Body of pancreas (tissue), 4 donors: ENCODE measurements around the gene ADNP2.

Experiments
- POLR2A ChIP-seq, 3 donors: fragments of 450-650 bp; IDR thresholded peaks; one replicate each; pipeline ENCODE4 v1.6.1; 2016; ENCODE audit warnings: antibody characterized with exemption in 3 of 3, mild to moderate bottlenecking in 2 of 3
- TF ChIP-seq, protein P1 (sequence below), 7 experiments: fragments of 450-650 bp in 4 of 7; fragments of 200-600 bp in 3 of 7; sonication (generic) in 3 of 7; IDR thresholded peaks; one replicate each; pipeline ENCODE4 v1.5.1; 2016 to 2019; ENCODE audit warnings: antibody characterized with exemption in 7 of 7

DNA sequence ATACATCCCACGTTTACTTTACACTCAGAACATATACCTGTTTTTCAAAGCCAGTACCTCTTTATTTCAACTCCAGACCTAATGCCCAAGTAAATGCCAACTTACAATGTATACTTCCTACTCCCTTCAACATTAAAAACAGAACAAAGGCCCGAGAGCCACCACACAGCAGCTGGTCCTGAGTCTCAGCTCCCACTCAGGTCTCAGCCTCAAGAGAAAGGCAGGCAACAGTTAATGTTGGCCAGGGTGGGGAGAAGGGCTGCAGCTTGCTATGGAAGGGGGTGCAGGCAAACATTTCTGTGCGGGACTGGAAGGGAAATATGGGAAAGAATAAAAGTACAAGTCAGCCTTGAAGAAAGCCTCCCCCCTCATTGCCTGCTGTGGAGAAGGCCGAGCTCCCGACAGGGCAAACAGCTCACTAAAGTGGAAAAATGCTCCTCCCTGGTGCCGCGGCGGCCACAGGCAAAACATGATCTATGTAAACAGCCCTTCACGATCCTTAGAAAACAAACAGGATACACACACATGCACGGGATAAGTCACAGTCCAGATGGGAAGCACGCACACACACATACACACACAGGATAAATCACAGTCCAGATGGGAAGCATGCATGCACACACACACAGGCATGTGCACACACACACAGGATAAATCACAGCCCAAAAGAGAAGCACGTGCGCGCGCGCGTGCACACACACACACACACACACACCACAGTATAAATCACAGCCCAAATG is 67.4 kb downstream of the ADNP2 start:
- TF ChIP-seq, protein P1, sequence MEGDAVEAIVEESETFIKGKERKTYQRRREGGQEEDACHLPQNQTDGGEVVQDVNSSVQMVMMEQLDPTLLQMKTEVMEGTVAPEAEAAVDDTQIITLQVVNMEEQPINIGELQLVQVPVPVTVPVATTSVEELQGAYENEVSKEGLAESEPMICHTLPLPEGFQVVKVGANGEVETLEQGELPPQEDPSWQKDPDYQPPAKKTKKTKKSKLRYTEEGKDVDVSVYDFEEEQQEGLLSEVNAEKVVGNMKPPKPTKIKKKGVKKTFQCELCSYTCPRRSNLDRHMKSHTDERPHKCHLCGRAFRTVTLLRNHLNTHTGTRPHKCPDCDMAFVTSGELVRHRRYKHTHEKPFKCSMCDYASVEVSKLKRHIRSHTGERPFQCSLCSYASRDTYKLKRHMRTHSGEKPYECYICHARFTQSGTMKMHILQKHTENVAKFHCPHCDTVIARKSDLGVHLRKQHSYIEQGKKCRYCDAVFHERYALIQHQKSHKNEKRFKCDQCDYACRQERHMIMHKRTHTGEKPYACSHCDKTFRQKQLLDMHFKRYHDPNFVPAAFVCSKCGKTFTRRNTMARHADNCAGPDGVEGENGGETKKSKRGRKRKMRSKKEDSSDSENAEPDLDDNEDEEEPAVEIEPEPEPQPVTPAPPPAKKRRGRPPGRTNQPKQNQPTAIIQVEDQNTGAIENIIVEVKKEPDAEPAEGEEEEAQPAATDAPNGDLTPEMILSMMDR (IDR thresholded peaks at IDR 0.05) = no peak
- TF ChIP-seq POLR2A (IDR thresholded peaks at IDR 0.05) = no peak
